ENCODE results near the gene GOLGA6L9. TPM values are rescaled to one million over a fixed set of nuclear protein-coding genes. Genes with fewer than 3 reads are reported as not detected.
"Not testable (repeated sequence)": the region's sequence is repeated elsewhere in the genome, so short reads cannot be mapped to it uniquely, and the experiment has no call there.

Gene GOLGA6L9
- total RNA-seq, 1 donor from 2014 or later = 1.8 TPM

DNA sequence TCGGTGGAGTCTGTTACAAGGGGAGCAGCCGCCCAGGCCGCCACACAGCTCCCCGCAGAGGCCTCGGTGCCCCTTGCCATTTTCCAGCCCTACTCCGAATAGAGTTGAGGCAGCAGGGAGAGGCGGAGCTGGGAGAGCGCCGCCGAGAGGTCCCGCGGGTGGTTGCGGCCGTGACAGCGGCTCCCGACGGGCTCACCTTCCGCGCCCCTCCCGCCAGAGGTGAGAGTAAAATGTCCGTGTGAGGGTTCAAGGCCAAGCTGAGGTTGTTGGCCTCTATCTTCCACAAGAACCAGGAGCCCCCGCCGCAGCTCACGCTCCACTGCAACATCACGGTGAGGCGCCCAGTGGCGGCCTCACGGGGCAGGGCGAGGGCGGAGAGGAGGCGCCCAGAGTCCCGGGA is 15.8 kb downstream of the GOLGA6L9 start:
- intact Hi-C loops (cut with DNase I) = not testable (repeated sequence)
- peak; percentile 72 for DNase-seq (ENCODE audit: low spot score)

DNA sequence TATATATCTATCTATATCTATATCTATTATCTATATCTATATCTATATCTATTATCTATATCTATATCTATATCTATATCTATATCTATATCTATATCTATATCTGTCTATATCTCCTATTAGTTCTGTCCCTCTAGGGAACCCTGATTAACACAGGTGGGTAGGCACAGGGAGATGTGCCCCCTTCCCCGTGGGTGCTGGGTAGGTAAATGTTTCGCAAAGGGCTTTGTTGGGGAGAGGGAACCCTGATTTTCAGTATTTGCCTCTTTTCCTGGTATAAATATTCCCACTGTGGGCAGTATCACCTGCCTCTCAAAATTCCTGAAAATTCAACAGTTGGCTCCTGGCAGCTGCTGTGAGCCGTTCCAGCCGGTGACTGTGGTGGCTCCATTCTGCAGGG is 27.7 kb downstream of the GOLGA6L9 start:
- intact Hi-C loops (cut with DNase I) = not testable (repeated sequence)

GRCh38 chr15:82465629-82466028 is 36.0 kb downstream of the GOLGA6L9 start:
- intact Hi-C loops (cut with DNase I) = not testable (repeated sequence)

More for the DNA sequence above, 27.7 kb downstream of the GOLGA6L9 start:
- DNase-seq (ENCODE audit: low spot score) = not testable (repeated sequence)

GRCh38 chr15:82468205-82468604 is 38.6 kb downstream of the GOLGA6L9 start:
- DNase-seq (ENCODE audit: low spot score); intact Hi-C loops (cut with DNase I): not testable (repeated sequence)

More at GRCh38 chr15:82465629-82466028, 36.0 kb downstream of the GOLGA6L9 start:
- not testable (repeated sequence) for DNase-seq (ENCODE audit: low spot score)

DNA sequence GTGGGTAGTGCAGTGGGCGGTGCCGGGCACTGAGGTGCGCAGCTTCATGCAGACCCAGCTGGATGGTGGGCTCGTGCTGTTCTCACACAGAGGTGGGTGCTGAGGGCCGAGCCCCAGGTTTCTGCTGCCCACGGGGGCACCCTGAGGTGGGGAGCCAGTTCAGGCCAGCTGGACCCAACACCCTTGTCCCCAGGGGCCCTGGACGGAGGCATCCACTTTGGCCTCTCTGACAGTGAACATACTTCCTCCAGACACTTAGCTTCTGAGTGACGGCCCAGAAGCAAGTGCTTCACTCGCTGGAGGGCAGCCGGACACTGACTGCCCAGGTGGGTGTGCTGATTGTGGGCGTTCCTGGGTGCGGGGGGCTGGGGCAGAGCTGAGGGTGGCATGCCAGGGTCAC is 39.8 kb downstream of the GOLGA6L9 start:
- intact Hi-C loops (cut with DNase I); DNase-seq (ENCODE audit: low spot score): not testable (repeated sequence)

GRCh38 chr15:82472269-82472982 is 42.8 kb downstream of the GOLGA6L9 start:
- intact Hi-C loops (cut with DNase I); DNase-seq (ENCODE audit: low spot score): not testable (repeated sequence)

DNA sequence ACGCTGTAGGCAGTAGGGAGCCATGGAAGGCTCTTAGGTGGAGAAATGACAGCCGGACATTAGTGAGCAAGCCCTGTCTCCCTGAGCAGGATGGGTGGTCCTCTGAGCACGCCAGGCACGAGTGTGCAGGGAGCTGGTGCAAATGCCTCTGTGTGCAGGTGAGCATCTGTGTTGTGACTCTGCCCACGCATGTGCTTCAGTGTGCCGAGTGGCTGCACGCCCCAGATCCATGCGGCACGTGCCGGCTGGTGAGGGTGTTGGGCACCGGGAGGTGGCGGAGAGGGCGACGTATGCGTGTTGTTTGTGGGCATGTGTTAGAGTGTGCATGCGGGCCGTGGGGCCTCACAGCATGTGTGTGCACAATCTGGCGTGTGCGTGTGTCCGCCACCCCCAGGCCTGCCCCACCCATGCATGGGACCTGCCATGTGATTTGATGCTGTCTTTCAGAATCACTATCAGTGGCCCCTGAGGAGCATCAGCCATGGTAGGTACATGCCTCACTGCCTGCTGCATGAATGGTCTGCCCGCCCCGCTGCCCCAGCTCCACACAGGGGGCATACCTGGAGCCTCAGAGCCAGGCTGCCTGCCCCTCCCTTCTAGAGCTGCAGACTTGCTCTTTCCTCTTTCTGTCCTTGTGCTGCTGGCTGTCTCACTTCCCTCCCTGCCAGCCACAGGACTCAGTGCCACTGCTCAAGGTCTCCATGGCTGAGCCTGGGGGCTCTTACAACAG is 45.1 kb downstream of the GOLGA6L9 start:
- intact Hi-C loops (cut with DNase I); DNase-seq (ENCODE audit: low spot score): not testable (repeated sequence)

DNA sequence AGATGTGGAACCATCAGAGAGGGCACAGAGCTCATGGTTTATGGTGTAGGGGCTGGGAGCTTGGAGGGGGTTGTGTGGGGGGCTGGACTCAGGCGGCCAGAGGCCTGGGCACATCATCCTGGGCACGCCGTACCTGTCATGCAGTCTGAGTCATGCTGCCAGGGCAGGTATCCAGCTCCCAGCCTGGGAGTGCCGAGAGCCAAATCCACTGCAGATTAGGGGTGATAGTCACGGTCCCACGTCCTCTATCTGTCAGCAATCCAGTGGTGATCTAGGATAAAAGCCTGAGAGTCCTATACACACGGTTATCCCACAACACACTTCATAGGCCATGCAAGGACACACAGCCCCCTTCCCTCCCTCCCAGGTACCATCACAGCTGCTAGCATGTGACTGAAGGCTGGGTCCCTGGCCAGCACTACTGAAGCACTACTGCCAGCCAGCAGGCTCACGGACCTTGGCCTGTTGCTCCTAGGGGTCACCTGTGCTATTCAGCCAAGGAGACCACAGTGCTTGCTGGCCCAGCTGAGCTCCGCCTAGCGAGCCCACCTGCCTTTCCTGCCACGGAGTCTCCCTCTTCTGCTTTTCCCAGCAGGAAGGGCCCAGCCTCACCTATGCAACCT is 45.8 kb downstream of the GOLGA6L9 start:
- DNase-seq (ENCODE audit: low spot score); intact Hi-C loops (cut with DNase I): not testable (repeated sequence)

GRCh38 chr15:82476697-82477342 is 47.2 kb downstream of the GOLGA6L9 start:
- DNase-seq (ENCODE audit: low spot score); intact Hi-C loops (cut with DNase I): not testable (repeated sequence)

GRCh38 chr15:82477343-82478057 is 47.9 kb downstream of the GOLGA6L9 start:
- intact Hi-C loops (cut with DNase I); DNase-seq (ENCODE audit: low spot score): not testable (repeated sequence)

Other genes starting within 250 kb of the GOLGA6L9 start
- gene EFL1, start 167.1 kb upstream of the GOLGA6L9 start, total RNA-seq = 10.3 TPM
- gene SAXO2, start 167.0 kb upstream of the GOLGA6L9 start, total RNA-seq = 3.3 TPM
- 0.86 TPM for gene GOLGA6L10, start 80.3 kb upstream of the GOLGA6L9 start, total RNA-seq
- gene RPS17, start 110.6 kb downstream of the GOLGA6L9 start, total RNA-seq = 614 TPM
- gene CPEB1, start 217.5 kb downstream of the GOLGA6L9 start, total RNA-seq = 3.1 TPM

Data from cardiac septum (tissue), 1 donor.